Suprapubic skin (tissue), 4 donors: ENCODE measurements around the gene ZNF285. TPM values are rescaled to one million over a fixed set of nuclear protein-coding genes. Genes with fewer than 3 reads are reported as not detected.

Experiments
- total RNA-seq, 4 donors: library from RNA; depleted of rRNA; stranded (reverse); fragments of >200 nt; gene quantifications; one replicate each; pipeline ENCODE4 v1.1.0, GENCODE V29; 2016

ZNF285 gene
- total RNA-seq, 4 donors from 2014 or later = 0.21 to 2.8 (median 0.68) TPM

Other genes with a start within 250 kb of the ZNF285 start
- gene ZNF226, start 236.5 kb downstream of the ZNF285 start, total RNA-seq = 10 to 100 TPM; 12.1 to 20.1 (median 13.5) TPM
- 10 to 100 TPM in 2 of 4 donors, 1 to 10 TPM in 2; 8.5 to 24.0 (median 15.5) TPM for gene ZNF227, start 189.1 kb downstream of the ZNF285 start, total RNA-seq
- gene ZNF233, start 141.7 kb downstream of the ZNF285 start, total RNA-seq = under 1 TPM in 2 of 4 donors, not detected in 2; 0.24 to 0.38 TPM
- gene ZNF235, start 96.6 kb downstream of the ZNF285 start, total RNA-seq = 10 to 100 TPM in 1 of 4 donors, 1 to 10 TPM in 3; 2.1 to 11.8 (median 7.0) TPM
- gene ZNF112, start 44.9 kb downstream of the ZNF285 start, total RNA-seq = 1 to 10 TPM; 1.6 to 7.0 (median 3.5) TPM
- gene ZNF229, start 46.9 kb upstream of the ZNF285 start, total RNA-seq = 10 to 100 TPM in 1 of 4 donors, 1 to 10 TPM in 1, under 1 TPM in 2; 0.83 to 10.6 (median 1.6) TPM
- 10 to 100 TPM in 2 of 4 donors, 1 to 10 TPM in 2; 7.7 to 11.7 (median 10.3) TPM for gene ZNF180, start 98.9 kb upstream of the ZNF285 start, total RNA-seq
- gene CEACAM20, start 128.1 kb upstream of the ZNF285 start, total RNA-seq = under 1 TPM in 1 of 4 donors, not detected in 3; 0.40 TPM
- not detected for gene IGSF23, start 212.0 kb upstream of the ZNF285 start, total RNA-seq
- 10 to 100 TPM; 14.0 to 24.6 (median 15.5) TPM for gene PVR, start 242.3 kb upstream of the ZNF285 start, total RNA-seq